Hepatocyte (in vitro differentiated cells): Measurements from ENCODE around the gene GPX2.

Experiments used
- EZH2 ChIP-seq: fragments of 200-600 bp; sonication (generic); IDR thresholded peaks from 2 replicates; pipeline ENCODE4 v1.6.1; 2016; ENCODE audit warnings: antibody characterized with exemption, mild to moderate bottlenecking, borderline replicate concordance
- EZH2phosphoT487 ChIP-seq: fragments of 200-600 bp; sonication (generic); IDR thresholded peaks from one replicate; pipeline ENCODE4 v1.6.1; 2018; ENCODE audit warnings: antibody characterized with exemption, mild to moderate bottlenecking, low read depth, moderate library complexity; ENCODE audit not compliant: unreplicated experiment, severe bottlenecking
- TF ChIP-seq, protein P1 (sequence below): fragments of 200-600 bp; sonication (generic); IDR thresholded peaks from 2 replicates; pipeline ENCODE4 v1.5.1; 2016; ENCODE audit warnings: antibody characterized with exemption, mild to moderate bottlenecking; ENCODE audit not compliant: poor library complexity

DNA sequence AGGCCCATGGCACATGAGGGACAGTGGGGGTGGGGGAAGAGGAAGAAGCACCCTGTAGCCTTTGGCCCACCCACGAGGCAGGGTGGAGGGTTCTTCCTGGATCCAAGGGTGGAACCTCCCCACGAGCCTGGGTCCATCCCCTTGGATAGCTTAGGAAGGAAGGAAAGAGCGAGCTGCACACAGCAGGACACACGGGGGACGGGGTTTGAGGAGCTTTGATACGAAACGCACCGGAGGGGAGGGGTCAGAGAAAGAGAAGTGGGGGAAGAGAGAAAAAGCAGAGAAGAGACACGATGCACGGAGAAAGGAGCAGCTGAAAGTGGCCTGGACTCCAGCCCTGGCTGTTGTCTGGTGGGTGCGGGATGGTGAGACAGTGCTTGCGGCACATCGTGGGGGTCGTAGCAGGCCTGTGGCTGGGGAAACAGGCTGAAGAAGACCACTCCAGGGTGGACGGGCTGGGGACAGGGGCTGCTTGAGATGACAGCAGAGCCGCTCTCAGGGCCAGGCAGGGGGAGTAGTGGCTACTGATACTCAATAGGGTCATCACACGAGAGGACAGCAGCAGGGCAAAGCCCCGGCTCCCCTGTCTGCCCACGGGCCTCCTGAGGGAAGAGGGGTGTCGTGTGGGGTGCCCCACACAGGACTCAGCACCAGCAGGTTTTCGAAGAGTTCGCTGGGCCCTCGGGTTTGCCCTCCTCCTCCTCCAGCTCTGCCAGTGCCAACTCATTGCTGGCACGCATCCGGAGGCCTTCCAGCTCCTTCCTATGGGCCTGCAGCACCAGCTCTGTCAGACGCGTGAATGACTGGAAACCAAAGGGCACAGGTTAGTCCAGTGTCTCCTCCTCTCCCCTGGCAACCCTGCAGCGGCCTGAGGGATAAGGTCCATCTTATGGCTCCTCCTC, 5.4 kb upstream of the GPX2 start:
- TF ChIP-seq, protein P1, sequence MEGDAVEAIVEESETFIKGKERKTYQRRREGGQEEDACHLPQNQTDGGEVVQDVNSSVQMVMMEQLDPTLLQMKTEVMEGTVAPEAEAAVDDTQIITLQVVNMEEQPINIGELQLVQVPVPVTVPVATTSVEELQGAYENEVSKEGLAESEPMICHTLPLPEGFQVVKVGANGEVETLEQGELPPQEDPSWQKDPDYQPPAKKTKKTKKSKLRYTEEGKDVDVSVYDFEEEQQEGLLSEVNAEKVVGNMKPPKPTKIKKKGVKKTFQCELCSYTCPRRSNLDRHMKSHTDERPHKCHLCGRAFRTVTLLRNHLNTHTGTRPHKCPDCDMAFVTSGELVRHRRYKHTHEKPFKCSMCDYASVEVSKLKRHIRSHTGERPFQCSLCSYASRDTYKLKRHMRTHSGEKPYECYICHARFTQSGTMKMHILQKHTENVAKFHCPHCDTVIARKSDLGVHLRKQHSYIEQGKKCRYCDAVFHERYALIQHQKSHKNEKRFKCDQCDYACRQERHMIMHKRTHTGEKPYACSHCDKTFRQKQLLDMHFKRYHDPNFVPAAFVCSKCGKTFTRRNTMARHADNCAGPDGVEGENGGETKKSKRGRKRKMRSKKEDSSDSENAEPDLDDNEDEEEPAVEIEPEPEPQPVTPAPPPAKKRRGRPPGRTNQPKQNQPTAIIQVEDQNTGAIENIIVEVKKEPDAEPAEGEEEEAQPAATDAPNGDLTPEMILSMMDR, result no peak
- TF ChIP-seq EZH2phosphoT487 (no peak), EZH2 (no peak)
